DMS79 (cell line): Measurements from ENCODE around the gene PTPRH.

Experiments
- DNase-seq: peaks from one replicate; lab custom pipeline; 2025; lab: John Stamatoyannopoulos, UW

PTPRH gene

DNA sequence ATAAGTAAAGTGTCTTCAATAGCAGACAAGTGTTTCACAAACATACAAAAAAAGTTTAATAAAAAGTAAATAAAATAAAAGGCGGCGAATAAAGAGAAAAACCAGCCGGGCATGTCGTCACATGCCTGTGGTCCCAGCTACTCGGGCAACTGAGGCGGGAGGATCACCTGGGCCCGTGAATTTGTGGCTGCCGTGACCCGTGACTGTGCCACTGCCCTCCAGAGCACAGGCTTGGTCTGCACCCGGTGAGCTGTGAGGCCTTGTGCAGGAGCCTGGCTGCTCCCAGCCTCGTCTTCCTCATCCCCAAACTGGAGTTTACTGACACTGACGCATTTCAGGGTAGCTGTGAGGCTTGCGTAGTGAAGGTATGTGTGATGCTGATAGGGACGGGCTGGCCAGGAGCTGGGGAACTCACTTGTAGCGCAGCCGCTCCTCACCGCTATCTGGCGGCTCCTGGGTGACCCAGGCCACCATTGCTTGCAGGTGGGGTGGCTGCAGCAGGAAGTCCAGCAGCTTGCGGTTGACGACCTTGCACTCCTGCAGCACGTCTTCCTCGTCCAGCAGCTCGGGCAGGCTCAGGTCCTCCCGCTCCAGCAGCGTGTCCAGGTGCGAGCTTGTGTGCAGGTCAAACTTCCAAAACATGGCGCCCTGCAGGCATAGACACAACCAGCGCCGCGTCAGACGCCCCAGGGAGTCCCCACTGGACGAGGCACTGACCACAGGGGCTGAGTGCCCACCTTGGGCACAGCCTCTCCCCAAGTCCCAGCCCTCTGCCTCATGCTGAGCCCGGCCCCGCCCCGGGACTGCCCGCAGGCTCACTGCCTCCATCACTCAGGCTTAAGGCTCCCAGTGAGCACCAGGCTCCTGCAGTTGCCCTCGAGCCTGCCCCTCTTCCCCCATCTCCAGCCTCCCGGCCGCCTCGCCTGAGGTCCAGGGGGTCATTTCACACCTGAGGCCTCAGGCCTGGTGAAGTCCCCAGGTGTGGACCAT is 37.5 kb upstream of the PTPRH start:
- DNase-seq, result no peak

DNA sequence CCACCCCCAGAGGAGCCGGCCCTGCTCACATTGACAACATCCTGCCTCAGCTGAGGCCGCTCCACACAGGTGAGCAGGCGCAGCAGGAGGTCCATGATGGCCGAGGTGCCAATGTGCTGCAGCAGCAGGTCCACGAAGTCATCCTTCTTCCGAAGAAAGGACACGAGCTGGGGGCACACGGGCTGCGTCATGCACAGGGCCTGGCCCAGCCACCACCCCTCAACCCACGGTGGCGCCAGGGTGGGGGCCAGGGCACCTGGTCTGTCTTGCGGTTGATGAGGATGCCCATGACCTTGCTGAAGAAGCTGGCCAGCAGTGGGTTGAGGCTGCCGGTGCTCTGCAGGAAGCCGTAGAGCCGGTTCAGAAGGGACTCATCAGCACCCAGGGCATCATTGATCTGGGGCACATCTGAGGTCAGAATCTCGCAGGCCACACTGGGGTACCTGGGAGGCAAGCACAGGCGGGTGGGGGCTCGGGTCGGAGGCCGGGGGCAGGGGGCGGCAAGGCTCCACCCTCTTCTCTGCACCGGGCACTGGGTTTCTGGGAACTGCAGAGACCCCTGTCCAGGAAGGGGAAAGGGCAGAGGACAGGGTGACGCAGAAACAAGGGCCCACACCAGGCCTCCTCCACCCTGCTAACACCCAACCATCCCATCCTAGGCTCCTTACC is 36.1 kb upstream of the PTPRH start:
- DNase-seq, result no peak

GRCh38 chr19:55244004-55244680 is 34.8 kb upstream of the PTPRH start:
- DNase-seq, result no peak

GRCh38 chr19:55242517-55242916 is 33.2 kb upstream of the PTPRH start:
- no peak for DNase-seq

GRCh38 chr19:55241935-55242464 is 32.7 kb upstream of the PTPRH start:
- DNase-seq, result no peak

- no peak for DNase-seq
Observed at GRCh38 chr19:55241143-55241934, 32.0 kb upstream of the PTPRH start.

GRCh38 chr19:55240713-55241020 is 31.4 kb upstream of the PTPRH start:
- DNase-seq, result no peak

- no peak for DNase-seq
Observed at GRCh38 chr19:55239004-55239403, 29.7 kb upstream of the PTPRH start.

DNA sequence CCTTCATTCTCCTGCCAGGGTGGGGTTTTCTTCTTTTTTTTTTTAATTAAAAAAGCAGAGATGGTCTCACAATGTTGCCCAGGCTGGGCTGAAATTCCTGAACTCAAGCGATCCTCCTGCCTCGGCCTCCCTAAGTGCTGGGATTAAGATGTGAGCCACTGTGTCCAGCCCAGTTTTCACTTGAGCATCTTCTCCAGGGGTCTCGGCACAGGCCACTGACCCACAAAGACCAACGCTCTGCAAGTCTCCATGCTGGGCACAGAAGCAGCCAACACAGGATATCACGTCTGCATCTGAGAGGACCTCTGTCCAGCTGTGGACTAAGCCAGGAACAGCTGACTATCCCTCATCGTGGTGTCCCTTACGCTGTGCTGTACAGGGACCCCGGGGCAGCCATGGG is 28.7 kb upstream of the PTPRH start:
- DNase-seq, result no peak

DNA sequence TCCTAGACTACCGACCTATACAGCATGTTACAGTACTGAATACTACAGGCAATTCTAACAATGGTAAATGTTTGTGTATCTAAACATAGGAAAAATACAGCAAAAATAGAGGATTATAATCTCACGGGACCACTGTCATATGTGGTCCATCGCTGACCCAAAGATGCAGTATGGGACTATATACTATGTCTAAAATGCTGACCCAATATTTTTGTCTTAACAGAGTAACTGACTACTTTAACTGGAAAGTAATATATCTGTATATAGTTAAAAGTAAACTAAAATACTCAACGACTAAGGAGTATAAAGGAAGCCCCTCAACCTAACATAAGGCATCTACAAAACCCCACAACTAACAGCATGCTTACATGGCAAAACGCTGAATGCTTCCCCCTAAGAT is 23.7 kb upstream of the PTPRH start:
- no peak for DNase-seq

DNA sequence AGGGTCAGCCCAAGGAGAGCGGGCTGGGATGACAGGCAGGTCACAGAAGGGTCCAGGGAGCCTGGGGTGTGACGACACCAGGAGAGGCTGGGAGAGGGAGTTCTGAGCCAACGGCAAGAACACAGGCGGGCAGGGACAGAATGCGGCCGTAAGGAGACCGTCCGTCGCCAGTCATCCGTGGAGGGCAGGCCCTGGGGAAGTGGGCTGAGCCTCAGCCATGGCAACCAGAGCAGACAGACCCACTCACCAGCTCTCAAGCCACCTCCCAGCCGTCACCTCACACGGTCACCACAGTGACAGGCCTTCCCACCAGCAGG is 22.9 kb upstream of the PTPRH start:
- peak; percentile 15 for DNase-seq

- no peak for DNase-seq
Observed at GRCh38 chr19:55231391-55232285, 22.3 kb upstream of the PTPRH start.

DNA sequence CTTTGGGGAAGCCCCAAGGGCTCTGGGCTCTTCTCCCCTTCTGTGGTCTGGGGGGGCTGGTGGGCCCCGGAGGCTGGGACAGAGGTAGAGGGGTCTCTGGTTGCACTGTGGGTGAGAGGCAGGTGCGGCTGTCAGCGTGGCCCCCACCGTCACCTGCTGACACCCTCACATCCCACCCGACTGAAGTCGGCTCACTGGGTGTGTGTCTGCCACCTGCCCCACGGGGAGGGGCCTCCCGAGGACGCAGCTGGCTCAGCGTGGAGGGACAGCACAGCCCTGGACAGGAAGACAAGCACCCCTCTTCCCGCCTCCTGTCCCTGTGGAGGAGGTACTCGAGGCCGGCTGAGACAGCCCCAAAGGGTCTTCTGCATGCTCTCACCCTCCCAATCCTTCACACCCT is 21.5 kb upstream of the PTPRH start:
- no peak for DNase-seq

DNA sequence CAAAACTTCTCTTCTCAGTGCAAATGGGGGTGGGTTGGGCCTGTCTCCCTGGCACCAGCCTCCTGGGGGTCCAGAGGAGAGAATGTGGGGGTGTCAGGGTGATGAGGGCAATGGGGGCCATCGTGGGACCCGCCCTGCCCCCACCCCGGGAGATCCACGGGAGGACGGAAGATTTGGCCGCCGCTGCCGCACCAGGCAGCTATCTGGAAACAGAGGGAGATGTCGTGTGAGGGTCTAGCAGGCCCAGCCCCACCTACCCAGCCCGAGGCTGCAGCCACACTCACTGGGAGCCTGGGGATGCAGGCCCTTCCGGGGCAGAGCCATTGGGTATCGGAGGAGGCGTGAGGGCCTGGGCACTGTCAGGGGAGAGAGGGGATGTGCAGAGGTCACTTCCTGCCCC is 21.0 kb upstream of the PTPRH start:
- no peak for DNase-seq

- no peak for DNase-seq
Observed at GRCh38 chr19:55229789-55230182, 20.5 kb upstream of the PTPRH start.

GRCh38 chr19:55229145-55229788 is 20.0 kb upstream of the PTPRH start:
- no peak for DNase-seq

- no peak for DNase-seq
Observed at GRCh38 chr19:55228403-55229031, 19.2 kb upstream of the PTPRH start, which contains the start of gene TMEM86B. TSS of gene TMEM86B (minus strand) at chr19:55228763. CDS start at chr19:55228741, 22 bp downstream.

DNA sequence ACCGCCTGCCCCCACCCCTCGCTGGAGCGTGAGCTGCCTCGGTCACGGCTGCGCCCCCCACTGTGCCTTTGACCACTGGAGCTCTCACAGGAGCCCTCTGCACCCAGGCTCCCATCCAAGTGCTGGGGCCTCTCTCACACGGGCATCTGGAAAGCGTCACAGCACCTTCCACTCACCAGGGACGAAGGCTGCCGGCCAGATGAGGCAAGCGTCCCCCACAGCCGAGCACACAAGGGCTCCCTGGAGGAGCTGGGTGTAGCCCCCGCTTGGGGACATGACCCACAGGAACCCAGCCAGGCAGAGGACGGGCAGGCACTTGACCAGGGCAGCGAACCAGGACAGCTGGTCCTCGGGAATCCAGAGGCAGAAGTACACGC is 18.7 kb upstream of the PTPRH start:
- DNase-seq, result no peak

- no peak for DNase-seq
Observed at GRCh38 chr19:55227241-55228014, 18.1 kb upstream of the PTPRH start.
